SK-MEL-5 (cell line): ENCODE results near the gene IRF4. TPM values are rescaled to one million over a fixed set of nuclear protein-coding genes. Genes with fewer than 3 reads are reported as not detected.

Experiments
- DNase-seq: peaks from one replicate; pipeline ENCODE4 v3.0.0-alpha.2; 2016; ENCODE audit warnings: low read depth, low spot score
- in situ Hi-C: cut with HindIII; loops from 2 replicates; pipeline ENCODE4 v1.10.0; 2016; ENCODE audit warnings: low sequenced_read_pairs, high pct_unique_total_duplicates, low pct_unique_long_range_greater_than_20kb
- total RNA-seq: library from RNA; depleted of rRNA; stranded (reverse); fragments of >200 nt; shearing (Covaris generic); gene quantifications from 2 replicates; pipeline ENCODE4 v1.2.3, GENCODE V29; 2014

IRF4 gene
- total RNA-seq, 1 experiment from 2014 or later: 76.9 TPM

DNA sequence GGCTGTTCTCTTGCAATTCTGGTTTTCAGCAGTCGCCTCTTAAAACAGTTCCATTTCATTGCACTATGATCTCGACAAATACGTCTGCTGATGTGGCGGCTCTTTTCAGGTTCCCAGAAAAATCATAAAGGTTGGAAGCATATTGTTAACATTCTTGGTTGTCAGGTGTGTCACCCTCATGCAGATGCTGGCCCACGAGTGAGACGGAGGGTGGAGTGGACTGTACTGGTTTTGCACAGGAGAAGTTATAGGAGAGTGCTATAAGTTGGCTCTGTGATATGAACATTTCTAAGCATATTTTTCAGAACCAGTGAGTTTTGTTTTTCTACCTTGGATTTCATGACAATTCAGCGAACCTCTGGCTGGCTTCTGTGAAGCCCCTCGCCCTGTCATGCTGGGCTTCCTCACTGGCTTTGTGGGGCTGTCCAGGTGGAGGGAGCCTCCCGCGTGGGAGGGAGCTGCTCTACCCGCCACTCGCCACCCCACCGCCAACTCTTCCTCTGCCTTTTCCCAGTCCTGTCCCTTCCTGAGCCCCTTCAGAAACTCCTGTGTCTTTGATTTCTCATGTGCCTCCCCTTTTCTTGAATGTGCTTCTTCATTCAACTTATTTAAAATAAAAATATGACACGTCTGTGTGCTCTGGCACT, 10.6 kb downstream of the IRF4 start:
- DNase-seq: no peak
- in situ Hi-C loops: no loop called here

DNA sequence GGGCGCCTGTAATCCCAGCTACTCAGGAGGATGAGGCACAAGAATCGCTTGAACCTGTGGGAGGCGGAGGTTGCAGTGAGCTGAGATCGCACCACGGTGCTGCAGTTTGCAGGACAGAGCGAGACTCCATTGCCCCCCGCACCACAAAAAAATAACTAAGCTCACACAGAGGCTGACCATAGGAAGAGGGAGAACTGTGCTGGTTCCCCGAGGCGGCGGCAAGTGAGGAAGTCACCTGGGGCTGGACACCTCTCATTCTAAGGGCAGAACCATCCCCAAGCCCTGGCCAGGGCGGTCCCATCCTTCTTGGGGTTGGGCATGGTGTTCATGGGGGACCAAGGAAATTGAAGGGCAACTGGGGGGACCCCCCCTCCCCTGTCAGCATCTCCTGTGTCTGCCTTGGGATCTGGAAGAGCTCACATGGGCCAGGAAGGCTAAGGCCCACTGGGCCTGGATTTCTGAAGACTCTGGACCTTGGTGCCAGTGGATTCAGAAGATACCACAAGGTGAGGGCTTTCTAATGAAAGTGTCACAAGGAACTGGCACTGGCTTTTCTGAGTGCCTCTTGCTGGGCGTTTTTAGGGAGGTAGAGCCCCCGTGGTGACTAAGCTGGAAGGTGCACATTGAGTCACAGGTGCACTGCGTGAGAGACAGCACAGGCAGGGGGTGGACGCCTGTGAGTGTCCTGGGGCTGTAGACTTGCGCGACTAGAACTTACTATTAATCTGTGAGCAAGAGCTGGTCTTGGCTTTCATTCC, 11.5 kb downstream of the IRF4 start:
- in situ Hi-C loops: no loop called here
- DNase-seq: no peak

DNA sequence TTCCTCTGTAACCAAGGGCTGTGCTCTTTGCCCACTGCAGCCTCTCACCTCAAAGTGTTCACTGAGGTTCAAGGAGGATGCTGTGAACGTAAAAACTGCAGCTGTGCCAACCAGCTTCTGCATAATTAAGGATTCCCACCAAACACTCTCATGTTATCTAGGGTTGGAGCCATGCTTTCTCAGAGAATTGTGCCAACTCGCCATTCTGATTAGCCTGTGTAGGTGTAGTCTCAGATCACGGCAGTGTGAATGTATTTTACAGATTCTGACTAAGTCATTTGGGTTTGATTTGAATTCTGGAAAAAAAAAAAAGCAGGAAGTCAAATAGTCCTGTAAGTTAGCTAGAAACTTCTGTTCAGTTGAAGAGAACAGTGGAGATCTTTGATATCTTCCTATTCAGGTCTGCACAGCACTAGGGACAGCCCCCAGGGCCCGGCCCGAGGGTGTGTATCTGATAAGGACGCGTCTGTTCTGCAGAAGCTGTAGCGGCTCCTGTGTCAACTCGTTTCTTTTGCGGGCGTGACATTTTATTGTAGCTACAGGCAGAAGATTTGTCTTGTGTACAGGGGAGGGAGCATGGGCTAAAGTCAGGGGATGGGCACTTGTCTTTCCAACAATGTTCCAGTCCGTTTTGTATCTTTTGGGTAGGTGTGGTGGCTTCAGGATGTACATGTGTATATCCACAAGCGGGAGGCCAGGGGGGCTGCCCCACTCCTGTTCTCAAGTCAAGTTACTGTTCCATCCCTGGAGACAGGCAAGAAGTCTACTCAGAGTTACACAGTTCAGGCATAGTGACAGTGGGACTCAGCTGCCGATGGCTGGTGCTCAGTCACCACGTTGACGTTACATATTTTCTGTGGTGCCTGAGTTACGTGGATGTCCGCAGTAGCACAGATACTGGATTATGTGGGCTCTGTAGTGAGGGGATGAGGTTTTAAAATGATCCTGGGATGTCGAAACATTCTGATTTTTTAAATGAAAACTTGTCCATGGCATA, 12.4 kb downstream of the IRF4 start:
- in situ Hi-C loops: no loop called here
- DNase-seq: no peak

DNA sequence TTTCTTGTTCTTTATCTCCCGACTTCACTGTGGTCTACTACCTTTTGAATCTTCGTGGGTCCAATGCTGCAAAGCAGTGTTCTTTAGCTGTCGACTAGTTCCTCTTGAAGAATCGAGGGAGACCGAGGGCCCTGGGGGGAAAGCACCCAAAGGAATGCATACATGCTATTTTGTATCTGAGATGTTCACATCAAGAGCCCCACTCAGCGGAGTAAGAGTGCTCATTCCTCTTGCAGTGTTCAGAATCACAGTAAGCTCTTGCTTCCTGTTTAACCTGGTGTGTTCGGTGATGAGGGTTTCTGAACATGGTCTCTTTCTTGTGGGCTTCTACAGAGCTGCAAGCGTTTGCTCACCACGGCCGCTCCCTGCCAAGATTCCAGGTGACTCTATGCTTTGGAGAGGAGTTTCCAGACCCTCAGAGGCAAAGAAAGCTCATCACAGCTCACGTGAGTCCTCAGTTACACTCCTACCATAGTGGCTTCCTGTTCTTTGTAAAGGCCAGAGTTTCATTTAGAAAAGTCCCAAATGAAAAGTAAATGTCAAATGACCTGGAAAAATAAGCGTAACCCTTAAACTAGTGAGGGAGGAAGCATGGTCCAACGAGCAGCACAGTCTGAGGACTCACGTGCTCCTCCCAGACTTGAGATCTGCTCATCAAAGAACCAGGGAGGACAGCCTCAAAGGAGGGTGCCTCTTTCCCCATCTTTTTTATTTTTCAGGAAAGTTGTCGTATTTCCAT, 13.3 kb downstream of the IRF4 start:
- no peak for DNase-seq
- in situ Hi-C loops: no loop called here

DNA sequence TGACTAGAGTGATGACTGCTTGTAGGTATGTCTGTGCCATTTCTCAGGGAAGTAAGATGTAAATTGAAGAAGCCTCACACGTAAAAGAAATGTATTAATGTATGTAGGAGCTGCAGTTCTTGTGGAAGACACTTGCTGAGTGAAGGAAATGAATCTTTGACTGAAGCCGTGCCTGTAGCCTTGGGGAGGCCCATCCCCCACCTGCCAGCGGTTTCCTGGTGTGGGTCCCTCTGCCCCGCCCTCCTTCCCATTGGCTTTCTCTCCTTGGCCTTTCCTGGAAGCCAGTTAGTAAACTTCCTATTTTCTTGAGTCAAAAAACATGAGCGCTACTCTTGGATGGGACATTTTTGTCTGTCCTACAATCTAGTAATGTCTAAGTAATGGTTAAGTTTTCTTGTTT, 16.6 kb downstream of the IRF4 start:
- DNase-seq: no peak
- in situ Hi-C loops: no loop called here

DNA sequence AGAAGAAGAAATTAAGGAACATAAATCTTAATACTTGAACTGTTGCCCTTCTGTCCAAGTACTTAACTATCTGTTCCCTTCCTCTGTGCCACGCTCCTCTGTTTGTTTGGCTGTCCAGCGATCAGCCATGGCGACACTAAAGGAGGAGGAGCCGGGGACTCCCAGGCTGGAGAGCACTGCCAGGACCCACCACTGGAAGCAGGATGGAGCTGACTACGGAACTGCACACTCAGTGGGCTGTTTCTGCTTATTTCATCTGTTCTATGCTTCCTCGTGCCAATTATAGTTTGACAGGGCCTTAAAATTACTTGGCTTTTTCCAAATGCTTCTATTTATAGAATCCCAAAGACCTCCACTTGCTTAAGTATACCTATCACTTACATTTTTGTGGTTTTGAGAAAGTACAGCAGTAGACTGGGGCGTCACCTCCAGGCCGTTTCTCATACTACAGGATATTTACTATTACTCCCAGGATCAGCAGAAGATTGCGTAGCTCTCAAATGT, 17.1 kb downstream of the IRF4 start:
- DNase-seq: peak; percentile 84
- in situ Hi-C loops: no loop called here

DNA sequence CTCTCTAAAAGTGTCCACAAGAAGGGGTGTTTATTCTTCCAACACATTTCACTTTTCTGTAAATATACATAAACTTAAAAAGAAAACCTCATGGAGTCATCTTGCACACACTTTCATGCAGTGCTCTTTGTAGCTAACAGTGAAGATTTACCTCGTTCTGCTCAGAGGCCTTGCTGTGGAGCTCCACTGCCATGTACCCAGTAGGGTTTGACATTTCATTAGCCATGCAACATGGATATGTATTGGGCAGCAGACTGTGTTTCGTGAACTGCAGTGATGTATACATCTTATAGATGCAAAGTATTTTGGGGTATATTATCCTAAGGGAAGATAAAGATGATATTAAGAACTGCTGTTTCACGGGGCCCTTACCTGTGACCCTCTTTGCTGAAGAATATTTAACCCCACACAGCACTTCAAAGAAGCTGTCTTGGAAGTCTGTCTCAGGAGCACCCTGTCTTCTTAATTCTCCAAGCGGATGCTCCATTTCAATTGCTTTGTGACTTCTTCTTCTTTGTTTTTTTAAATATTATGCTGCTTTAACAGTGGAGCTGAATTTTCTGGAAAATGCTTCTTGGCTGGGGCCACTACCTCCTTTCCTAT, 17.9 kb downstream of the IRF4 start:
- in situ Hi-C loops: no loop called here

DNA sequence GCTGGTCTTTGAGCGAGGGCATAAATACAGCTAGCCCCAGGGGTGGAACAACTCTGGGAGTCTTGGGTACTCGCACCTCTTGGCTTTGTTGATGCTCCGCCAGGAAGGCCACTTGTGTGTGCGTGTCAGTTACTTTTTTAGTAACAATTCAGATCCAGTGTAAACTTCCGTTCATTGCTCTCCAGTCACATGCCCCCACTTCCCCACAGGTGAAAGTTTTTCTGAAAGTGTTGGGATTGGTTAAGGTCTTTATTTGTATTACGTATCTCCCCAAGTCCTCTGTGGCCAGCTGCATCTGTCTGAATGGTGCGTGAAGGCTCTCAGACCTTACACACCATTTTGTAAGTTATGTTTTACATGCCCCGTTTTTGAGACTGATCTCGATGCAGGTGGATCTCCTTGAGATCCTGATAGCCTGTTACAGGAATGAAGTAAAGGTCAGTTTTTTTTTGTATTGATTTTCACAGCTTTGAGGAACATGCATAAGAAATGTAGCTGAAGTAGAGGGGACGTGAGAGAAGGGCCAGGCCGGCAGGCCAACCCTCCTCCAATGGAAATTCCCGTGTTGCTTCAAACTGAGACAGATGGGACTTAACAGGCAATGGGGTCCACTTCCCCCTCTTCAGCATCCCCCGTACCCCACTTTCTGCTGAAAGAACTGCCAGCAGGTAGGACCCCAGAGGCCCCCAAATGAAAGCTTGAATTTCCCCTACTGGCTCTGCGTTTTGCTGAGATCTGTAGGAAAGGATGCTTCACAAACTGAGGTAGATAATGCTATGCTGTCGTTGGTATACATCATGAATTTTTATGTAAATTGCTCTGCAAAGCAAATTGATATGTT, 19.2 kb downstream of the IRF4 start:
- in situ Hi-C loops: no loop called here

More for the DNA sequence above, 17.9 kb downstream of the IRF4 start:
- no peak for DNase-seq

DNA sequence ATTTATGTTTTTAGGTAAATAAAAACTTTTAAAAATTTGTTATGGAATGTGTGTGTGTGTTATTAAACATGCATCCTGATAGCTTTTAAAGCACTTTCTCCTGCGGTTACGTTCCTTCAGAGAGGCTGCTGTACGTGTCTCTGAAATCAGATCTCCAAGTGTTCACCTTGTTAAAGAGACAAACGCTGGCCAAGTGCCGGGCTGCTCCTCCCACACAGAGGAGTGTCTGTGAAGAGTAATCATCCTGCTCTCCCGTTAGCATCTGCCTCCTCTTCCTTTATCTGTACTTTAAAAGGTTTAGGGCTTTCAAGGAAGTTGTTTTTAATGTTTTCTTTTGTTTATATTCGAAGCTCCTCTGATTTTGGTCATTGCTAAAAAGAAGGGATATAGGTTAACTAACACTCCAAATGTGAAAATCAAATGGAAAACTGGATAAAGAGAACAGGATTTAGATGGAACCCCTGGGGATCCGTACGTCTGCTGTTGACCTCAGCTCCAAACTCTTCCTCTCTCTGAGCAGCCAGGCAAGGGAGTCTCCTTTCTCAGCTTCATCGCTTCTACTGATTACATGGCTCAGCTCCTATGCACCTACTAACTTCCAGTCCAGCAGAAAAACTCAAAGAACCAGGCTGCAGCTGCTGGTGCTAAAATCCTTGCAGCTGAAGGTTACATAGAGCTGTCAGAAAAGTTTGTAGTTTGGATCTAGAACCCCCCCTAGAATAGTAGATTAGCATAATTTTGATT, 20.0 kb downstream of the IRF4 start:
- no peak for DNase-seq
- in situ Hi-C loops: no loop called here

More for the DNA sequence above, 19.2 kb downstream of the IRF4 start:
- DNase-seq: no peak

DNA sequence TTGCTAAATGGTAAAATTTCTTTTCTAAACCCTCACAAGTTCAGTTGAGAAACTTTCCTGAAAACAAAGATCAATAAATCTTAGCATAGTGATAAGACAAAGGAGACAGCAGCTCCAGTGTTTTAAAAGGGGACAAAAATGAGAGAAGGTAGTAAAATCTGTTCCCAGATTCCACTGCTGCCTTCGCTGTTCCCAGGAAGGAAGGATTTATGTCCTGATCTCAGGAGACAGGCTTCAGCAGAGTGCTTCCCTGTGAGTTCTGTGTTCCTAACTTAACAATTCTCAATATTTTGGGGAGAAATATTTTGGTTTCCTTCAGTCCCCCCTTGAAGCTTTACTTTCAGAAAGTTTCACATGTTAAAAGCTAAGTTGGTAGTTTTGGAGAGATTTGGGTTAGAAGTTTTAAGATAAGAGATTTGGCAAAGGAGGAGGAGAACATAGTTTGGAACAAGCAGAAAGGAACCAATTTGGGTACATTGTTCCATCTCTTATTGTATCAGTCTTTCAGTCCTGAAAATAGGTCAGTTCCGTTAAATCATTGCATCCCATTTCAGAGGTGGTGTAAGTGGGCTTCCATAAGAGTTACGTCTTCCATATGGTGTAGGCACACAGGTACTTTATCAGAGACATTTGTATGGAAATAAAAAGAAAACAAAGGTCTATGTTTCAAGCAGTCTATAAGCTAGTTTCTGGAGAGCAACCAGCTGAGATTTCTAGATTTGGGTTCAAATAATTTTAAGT, 20.8 kb downstream of the IRF4 start:
- DNase-seq: no peak
- in situ Hi-C loops: no loop called here

DNA sequence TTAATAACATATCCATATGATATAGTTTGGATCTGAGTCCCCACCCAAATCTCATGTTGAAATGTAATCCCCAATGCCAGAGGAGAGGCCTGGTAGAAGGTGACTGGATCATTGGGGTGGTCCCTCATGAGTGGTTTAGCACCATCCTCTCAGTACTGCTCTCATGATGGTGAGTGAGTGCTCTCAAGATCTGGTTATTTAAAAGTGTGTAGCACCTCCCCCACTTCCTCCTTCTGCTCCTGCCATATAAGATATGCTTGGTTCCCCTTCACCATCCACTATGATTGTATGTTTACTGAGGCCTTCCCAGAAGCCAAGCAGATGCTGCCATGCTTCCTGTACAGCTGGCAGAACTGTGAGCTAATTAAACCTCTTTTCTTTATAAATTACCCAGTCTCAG, 22.9 kb downstream of the IRF4 start:
- no peak for DNase-seq
- in situ Hi-C loops: no loop called here

DNA sequence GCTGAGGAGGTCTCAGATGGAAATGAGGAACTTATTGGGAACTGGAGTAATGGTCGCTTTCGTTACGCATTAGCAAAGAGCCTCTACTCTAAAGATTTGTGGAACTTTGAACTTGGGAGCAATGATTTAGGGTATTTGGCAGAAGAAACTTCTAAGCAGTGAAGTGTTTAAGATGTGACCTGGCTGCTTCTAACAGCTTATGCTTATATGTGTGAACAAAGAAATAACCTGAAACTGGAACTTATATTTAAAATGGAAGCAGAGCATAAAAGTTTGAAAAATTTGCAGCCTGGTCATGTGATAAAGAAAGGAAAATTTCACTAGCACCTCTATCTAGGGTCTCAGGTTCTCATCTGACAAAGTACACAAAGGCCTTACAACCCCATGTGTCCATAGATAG, 23.5 kb downstream of the IRF4 start:
- no peak for DNase-seq
- in situ Hi-C loops: no loop called here

DNA sequence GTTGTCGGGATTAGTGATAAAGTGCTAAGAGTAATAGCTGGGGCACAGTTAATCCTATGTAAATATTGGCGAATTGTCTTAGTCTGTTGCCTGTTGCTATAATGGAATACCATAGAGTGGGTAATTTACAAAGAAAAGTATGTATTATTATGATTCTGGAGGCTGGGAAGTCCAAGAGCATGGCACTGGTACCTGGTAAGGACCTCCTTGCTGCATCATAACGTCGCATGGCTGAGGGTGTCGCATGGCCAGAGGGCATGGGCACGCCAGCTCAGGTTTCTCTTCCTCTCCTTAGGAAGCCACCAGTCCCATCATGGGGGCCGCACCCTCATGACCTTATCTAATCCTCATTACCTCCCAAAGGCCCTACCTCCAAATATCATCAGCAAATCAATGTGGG, 29.7 kb downstream of the IRF4 start:
- in situ Hi-C loops: no loop called here
- DNase-seq: no peak

DNA sequence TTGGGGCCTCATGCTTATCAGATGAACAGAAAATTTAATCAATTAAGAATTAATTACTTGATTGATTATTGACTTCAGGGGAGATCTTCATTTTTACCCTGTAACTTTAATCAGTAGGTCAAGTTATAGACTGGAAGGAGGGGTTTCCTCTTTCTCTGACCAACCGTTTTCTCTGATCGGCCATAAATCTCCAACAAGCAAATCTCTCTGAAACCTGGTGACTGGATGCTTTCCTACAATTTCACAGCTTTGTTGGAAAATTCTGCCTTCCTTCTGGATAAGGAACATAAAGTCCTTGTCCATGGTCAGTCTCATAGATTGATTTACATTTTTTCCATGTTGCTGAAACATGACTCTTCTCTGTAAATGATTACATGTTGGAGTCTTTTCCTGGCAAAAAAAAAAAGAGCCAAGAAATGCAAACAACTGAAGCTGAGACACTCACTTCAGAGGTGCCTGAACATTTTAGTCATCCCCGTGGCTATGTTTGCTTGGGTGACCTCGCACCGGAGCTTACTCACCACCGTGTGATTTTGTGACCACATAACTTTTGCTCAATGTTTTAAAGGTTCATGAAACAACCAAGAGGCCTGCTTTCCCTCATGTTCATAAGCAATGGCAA, 31.0 kb downstream of the IRF4 start:
- DNase-seq: peak; percentile 80
- in situ Hi-C loops: no loop called here
